ENCODE measurements around the gene ITSN1.
"Not testable (repeated sequence)": the region's sequence is repeated elsewhere in the genome, so short reads cannot be mapped to it uniquely, and the experiment has no call there.

Gene ITSN1

DNA sequence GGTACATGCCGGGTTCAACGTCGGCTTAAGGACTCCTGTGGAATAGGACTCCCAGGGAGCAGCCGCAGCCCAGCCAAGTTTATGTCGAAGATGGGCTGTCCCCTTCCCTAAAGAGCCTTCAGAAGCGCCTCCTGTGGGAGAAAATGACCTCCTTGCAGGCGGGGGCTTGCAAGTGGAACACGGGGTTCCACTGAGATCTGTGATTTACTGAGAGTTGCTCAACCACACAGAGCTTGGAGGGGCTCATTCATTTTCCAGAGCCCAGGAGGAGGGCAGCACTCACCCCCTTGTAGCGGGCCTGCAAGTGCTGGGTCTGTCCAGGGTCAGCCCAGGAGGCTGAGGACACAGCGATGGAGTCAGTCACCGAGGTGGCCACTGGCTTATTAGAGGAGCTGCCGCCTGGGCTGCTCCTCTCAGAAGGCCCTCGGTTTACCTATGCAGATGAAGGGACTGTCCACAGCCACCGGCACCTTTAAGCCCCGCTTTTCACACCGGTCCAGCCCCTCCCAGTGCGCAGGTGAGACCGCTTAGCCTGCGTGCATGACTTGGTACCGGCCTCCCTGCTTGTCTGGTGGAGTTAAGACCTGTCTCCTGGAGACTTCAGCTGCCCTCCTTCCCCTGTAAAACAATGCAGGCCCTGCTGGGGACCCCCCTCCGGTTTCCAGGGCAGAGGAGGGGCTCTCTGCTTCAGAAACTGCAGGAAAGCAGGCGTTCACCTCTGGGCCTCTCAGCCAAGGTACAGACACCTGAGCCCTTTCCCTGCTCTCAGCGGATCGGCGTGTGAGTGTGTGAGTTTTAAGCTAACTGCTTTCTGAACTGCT, 215.8 kb downstream of the ITSN1 start:
- DNase-seq (ENCODE audit: low read depth in 3 of 3, low spot score in 1 of 3) = no peak

DNA sequence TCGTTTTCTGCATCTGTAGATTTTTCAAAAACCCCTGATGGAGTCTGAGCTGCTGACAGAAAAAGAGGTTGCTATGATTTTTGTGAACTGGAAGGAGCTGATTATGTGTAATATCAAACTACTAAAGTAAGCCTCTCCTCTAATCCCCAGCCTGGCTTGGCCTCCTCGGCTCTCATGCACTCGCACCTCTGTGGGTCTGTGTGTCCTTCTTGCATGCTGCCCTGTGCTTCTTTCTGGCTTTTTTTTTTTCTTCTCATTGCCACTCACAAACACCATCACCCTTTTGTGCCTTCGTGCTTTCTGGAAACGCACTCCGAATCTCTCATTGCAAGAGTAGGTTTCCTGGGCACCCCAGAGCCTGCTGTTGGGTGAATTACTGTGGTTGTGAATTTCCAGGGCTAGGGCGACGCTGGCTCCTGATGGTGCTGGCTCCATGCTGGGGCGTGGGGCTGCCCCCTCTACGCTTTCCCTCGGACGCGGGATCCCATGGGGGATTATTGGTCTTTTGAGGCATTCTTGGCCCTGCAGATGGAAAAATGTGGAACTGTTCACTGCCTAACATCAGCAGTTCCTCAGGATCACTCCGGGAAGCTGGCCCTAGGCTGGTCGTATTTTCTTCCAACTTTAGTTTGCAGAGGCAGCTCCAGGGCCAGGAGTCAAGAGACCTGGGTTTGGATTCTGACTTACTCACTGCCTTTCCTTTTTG, 216.5 kb downstream of the ITSN1 start:
- no peak for DNase-seq (ENCODE audit: low read depth in 3 of 3, low spot score in 1 of 3)

DNA sequence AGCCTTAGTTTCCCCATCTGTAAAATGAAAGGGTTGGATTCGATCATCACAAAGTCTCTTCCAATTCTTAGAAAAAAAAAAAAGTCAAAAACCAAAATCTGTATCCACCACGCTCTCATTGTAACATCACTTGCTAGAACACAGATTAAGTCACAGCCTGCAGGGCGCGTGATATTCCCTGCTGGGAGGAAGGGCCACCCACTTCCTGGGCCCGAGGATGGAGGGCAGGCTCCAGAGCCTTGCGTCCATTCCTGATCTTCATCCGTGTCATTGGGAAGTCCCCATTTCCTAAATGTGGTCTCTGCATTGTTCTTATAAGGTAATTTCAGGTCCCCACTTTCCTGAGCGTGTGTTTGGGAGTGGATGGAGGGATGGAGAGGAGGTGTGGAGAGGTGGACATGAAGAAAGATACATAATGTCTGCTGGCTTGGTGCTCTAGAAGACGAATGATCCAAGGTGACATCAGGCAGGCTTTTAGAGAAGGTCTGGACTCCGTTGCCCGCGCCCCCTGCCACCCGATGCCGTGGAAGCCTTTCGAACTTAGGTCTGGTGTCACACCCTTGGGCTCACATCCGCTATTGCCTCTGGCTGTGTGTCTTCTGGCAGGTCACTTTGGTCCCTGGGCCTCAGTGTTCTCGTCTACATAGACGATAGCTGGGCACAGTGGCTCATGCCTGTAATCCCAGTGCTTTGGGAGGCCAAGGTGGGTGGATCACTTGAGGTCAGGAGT, 217.2 kb downstream of the ITSN1 start:
- no peak for DNase-seq (ENCODE audit: low read depth in 3 of 3, low spot score in 1 of 3)

DNA sequence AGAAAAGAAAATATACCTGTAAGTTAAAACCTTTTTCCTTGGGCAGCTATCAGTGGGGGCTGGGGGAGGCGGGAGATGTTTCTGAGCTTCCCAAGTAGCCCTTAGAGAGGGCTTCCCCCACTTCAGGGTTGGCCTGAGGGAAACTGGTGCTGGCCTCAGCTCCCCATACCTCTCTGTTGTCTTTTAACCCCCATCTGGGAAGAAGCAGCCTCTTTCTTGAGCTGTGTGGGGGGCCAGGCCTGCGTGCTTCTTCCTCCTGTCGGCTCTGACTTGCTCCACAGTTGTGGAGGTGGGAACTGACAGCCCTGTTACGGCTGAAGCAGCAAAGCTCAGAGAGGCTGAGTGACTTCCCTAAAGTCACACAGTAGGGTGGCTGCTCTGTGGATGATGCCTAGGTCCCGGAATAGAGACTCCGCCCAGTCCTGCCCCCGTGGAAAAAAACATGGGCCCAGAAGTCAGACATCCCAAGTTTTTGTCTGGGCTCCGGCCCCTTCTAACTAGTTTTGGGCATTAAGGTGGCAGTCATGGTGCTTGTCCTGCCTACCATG, 218.1 kb downstream of the ITSN1 start:
- DNase-seq (ENCODE audit: low read depth in 3 of 3, low spot score in 1 of 3) = no peak

DNA sequence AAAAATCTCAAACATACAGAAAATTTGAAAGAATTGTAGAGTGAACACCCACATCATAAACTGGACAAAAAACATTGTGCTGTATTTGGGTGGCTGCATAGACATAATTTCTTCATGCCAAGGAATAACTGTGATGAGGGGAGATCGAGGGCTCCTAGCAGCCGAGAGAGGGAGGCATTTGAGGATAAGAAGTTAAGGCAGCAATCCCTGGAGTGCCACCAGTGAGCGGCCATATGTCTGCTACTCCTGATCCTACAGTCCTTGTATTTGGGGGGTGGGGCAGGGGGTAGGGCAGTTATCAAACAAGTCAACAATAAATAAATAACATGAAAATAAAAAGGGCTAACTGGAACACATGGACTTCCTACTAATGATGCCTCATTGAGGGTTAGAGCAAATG, 218.8 kb downstream of the ITSN1 start:
- no peak for DNase-seq (ENCODE audit: low read depth in 3 of 3, low spot score in 1 of 3)

DNA sequence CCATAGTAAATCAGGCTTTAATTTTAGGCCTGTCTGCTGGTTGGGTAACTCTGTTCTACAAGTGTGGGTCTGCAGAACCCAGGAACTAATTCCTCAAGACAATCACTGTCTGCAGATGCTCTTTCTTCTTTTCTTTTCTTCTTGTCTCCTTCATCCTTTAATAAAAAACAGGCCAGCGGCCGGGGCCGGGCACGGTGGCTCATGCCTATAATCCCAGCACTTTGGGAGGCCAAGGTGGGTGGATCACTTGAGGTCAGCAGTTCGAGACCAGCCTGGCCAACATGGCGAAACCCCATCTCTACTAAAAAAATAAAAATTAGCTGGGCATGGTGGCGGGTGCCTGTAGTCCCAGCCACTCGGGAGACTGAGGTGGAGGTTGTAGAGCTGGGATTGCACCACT, 220.9 kb downstream of the ITSN1 start:
- DNase-seq (ENCODE audit: low read depth in 3 of 3, low spot score in 1 of 3) = not testable (repeated sequence)

DNA sequence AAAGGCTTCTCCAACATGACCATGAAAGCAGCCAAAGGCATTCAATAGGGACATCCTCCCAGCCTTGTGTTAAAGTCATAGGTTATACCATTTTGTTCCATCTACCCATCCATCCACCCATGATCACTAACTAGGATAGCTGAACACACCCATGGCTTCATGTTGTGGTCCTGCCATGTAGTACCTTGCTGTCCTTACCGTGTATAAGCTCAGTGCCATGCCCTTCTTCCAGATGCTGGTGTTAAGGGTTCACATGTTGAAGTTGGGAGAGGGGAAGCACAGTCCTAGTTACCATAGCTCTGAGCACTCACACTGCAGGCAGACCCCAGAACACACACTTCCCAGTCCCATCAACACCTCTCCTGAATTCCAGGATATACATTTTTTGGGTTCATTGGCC, 221.8 kb downstream of the ITSN1 start:
- DNase-seq (ENCODE audit: low read depth in 3 of 3, low spot score in 1 of 3) = no peak

DNA sequence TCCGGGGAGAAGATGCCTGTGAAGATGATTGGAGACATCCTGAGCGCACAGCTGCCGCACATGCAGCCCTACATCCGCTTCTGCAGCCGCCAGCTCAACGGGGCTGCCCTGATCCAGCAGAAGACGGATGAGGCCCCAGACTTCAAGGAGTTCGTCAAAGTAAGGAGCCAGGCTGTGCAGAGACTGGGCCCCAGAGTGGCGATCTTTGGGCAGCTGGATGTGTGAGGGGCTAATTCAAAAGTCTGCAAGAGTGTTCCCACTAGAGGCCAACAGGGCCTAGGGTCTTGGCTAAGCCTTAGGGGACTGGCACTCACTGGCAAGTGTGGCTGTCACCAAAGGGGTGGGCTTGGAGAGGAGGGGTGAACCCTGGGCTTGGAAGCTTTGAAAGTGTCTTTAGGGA, 222.9 kb downstream of the ITSN1 start:
- DNase-seq (ENCODE audit: low read depth in 3 of 3, low spot score in 1 of 3) = no peak

DNA sequence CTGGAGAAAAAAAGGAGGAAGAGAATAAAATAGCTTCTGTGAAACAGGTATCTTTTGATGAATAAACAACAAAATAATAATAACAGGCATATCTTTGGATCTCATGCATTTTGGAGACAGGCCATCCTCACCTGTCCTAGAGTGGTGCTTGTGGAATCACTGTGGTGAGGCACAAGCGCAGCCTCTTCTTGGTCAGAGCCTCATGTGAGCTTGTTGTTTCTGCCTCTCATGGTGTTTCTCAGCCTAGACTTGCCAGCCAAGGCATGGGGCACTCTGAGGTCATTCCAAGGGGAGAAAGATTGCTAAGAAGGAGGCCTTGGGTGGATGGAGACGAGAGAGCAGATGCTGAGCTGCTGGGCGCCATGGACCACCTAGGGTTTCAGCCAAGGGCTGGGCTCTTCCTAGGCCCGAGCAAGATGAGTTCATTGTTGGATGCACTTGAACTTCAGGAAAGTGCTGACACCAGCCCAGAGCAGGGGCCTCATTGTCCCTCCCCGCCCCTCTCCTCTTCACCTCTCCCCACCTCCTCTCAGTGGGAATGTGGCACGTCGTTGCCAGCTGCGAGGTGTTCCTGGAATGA, 223.8 kb downstream of the ITSN1 start:
- no peak for DNase-seq (ENCODE audit: low read depth in 3 of 3, low spot score in 1 of 3)

DNA sequence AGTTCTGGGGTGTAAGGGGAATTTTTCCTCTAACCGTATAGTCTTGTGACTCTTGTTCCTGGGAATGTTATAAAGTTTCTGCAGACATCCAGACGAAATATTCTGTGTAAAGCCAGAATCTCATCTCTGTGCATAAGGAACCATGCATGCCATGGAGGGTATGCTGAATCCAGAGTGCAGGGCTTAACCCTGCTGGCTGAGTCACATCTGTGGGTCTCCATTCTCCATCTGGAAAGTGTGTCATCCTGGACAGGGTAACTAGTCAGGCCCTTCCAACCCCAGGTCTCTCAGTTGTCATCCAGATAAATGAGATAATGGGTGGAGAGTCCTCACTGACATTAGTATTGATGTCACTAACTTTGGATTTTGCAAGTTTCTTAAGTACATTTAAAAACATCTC, 224.5 kb downstream of the ITSN1 start:
- DNase-seq (ENCODE audit: low read depth in 3 of 3, low spot score in 1 of 3) = no peak

DNA sequence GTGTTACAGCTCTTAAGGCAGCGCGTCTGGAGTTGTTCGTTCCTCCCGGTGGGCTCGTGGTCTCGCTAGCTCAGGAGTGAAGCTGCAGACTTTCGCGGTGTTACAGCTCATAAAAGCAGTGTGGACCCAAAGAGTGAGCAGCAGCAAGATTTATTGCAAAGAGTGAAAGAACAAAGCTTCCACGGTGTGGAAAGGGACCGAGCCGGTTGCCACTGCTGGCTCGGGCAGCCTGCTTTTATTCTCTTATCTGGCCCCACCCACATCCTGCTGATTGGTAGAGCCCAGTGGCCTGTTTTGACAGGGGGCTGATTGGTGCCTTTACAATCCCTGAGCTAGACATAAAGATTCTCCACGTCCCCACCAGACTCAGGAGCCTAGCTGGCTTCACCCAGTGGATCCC, 225.6 kb downstream of the ITSN1 start:
- DNase-seq (ENCODE audit: low read depth in 3 of 3, low spot score in 1 of 3) = not testable (repeated sequence)

DNA sequence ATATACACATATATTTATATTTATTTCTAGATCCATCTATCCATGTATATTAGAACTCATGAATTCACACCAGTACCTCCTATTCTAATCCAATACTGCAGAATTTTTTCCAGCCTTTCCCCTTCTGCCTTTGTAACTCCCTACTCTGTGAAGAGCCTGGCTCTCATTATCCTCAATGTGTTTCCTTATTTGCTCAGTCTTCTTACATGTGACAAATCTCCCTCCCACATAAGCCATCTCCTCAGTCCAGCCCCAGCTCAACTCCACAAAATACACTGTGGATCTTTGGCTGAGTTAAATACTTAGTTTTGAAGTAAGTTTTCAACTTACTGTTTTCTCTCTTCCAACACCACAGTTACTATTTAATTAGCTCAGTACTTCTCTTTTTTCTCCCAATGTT, 227.6 kb downstream of the ITSN1 start:
- no peak for DNase-seq (ENCODE audit: low read depth in 3 of 3, low spot score in 1 of 3)

DNA sequence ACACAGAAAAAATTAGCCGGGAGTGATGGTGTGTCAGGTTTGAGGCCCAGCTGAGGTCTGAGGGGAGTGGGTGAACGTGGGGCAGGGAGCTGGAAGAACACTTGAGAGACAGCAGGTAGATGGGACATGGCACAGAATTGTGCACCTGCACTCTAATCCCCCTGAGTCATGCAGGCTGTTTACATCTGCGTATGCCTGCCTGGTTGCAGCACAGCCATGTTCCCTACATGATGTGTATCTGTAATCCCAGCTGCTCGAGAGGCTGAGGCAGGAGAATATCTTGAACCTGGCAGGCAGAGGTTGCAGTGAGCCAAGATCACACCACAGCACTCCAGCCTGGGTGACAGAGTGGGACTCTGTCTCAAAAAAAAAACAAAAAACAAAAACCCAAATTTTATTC, 228.5 kb downstream of the ITSN1 start:
- DNase-seq (ENCODE audit: low read depth in 3 of 3, low spot score in 1 of 3) = no peak

DNA sequence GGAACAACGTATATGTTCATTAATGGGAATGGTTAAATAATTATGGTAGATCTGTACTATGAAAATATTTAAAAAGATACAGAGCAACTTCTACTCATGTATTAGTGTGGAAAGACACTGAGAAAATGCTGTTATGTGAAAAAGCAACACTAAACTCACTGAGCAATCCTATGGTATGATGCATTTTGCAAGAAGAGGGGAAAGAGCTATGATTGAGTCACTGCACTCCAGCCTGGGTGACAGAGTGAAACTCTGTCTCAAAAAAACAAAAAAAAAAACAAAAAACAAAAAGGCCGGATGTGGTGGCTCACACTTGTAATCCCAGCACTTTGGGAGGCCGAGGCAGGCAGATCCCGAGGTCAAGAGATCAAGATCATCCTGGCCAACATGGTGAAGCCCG, 228.9 kb downstream of the ITSN1 start:
- no peak for DNase-seq (ENCODE audit: low read depth in 3 of 3, low spot score in 1 of 3)

DNA sequence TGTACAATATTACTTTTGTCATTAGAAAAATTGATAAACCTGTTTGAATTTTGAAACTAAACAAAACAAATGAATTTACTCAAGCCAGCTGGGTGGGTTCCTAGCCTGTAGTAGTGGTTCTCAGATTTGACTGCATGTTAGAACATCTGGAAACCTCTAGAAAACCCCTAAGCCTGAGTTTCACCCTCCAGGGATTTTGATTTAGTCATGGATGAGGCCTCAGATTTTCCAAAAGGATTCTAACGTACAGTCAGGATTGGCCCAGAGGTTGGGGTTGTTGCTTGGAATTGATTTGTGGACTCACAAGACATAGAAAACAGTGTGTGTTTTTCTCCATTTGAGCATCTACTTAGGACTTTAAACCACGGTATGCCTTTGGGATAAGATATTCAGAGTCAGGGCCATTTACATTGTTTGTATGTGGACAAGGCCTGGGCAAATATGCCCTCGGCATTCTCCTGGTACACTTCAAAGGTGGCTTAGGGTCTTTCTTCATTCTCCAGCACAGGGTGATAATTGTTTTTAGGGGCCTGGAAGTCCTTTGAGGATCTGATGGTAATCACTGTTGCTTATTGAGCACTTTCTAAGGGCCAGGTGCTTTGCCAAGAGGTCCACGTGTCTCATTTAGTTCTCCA, 230.7 kb downstream of the ITSN1 start:
- DNase-seq (ENCODE audit: low read depth in 3 of 3, low spot score in 1 of 3) = no peak

DNA sequence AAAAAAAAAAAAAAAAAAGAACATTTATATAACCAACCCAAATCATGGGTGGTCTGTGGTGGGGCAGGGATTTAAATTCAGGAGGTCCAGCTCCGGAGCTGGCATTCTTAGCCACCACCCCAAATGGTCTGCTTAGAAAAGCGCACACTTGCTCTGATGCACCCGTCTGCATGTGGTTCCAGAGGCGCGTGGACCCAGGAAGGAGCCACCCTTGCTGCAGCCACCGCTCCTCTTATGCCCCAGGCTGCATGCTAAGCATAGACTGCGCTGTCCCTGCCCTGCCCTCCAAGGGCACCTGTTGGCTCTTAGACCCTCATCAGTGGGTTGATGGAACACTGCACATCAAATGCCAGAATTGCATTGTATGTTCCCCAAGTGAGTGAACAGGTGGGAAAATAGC, 231.9 kb downstream of the ITSN1 start:
- no peak for DNase-seq (ENCODE audit: low read depth in 3 of 3, low spot score in 1 of 3)

DNA sequence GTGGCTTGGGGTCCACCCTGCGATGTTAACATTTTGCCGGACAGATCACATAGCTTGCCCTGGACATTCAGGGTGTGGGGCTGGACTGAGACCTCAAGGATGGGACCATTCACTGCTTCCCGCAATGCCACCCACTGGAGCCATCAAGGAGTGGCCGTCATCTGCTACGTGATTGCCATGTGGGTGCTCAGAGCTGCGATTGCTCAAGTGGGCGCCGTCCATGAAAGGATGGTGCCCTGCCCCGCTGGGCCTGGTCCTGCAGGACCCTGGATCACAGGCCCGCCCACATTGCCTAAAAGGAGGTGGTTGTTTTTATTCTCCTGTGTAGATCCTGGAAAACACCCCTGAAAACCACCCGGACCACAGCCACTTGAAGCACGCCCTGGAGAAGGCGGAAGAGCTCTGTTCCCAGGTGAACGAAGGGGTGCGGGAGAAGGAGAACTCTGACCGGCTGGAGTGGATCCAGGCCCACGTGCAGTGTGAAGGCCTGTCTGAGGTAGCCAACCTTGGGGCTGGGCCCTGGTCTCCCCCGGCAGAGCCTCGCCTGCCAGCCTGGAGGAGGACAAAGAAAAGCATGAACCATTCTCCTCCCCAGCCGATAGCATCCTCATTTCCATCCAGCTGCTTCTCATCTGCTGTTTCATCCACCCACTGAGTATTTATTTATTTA, 232.9 kb downstream of the ITSN1 start:
- DNase-seq (ENCODE audit: low read depth in 3 of 3, low spot score in 1 of 3) = no peak

DNA sequence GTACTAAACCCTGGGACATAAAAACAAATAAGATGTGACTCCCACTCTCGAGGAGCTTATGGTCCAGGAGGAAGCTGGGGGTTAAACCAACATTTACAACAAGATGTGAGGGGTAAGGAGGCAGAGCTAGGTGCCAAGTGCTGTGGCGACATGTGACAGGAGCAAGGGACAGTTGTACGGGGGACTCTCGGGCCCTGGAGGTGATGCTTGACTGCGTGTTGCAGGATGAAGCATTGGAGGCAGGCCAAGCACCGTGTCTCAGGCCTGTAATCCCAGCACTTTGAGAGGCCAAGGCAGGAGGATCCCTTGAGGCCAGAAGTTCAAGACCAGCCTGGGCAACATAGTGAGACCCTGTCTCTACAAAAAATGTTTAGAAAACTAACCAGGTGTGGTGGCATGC, 236.5 kb downstream of the ITSN1 start:
- no peak for DNase-seq (ENCODE audit: low read depth in 3 of 3, low spot score in 1 of 3)

DNA sequence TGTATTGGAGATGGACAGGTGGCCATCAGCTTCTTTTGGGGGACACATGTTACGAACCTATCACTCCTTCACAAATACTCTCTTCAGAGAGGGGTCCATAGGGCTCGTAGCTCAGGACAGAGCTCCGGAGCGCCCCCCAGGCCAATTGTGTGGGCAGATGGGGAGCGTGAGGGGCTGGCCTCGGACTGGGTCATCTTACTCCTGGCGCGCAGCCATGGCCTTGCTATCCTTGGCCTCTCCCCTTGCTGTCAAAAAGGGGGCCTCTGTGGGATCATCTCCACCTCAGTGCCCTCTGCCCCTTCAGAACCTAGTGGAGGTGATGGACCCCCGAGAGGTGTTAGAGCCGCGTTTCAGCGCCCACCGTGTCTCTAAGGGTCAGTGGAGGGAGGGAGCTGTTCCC, 238.3 kb downstream of the ITSN1 start:
- DNase-seq (ENCODE audit: low read depth in 3 of 3, low spot score in 1 of 3) = no peak

DNA sequence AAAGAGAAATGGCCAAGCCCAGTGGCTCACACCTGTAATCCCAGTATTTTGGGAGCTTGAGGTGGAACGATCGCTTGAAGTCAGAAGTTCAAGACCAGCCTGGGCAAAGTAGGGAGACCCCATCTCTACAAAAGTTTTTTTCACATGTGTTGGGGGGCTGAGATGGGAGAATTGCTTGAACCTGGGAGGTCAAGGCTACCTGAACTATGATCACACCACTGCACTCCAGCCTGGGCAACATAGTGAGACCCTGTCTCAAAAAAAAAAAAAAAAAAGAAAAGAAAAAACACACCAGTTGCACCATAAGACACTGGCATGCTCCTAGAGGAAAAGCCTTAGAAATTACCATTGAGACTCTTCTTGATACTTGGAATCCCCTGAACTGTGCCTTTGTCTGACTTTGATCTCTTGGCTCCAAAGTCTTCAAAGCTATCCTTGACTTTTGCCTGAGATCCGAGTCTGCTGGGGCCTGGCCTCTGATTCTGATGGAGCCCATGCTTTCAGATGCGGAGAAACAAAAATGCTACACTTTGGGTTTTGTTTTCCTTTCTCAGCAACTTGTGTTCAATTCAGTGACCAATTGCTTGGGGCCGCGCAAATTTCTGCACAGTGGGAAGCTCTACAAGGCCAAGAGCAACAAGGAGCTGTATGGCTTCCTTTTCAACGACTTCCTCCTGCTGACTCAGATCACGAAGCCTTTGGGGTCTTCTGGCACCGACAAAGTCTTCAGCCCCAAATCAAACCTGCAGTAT, 239.6 kb downstream of the ITSN1 start:
- DNase-seq (ENCODE audit: low read depth in 3 of 3, low spot score in 1 of 3) = no peak
